Stimulated activated CD4-positive, alpha-beta T cell treated with anti-CD3 and anti-CD28 coated beads, Interleukin-1b, Interleukin-23, amount 100 ng/mL, for 24 hours (primary cell): Measurements from ENCODE around the gene MAPKAPK2.

ENCODE experiments used
- DNase-seq, 4 experiments: peaks; one replicate each; pipeline ENCODE4 v3.0.0-alpha.2; 2020; ENCODE audit warnings: low read depth in 4 of 4, low spot score in 1 of 4

The MAPKAPK2 gene

DNA sequence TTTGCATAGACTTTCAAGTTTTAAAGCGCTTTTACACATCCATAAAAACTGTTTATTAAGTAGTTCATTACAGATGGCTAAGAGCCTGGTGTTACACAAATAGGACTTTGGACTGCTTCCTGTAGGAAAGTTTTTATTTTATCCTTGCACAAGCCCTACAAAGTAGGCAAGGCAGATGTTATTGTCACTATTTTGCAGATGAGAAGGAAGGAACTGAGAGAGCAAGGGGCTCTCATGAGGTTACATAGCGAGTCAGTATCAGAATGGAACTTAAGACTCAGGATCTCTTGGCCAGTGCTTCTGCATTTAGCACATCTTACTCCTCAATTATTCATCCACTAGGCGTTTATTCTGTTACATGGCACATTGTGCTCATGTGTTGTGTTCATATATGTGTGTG lies 2.6 kb upstream of the MAPKAPK2 start:
- no peak for DNase-seq

DNA sequence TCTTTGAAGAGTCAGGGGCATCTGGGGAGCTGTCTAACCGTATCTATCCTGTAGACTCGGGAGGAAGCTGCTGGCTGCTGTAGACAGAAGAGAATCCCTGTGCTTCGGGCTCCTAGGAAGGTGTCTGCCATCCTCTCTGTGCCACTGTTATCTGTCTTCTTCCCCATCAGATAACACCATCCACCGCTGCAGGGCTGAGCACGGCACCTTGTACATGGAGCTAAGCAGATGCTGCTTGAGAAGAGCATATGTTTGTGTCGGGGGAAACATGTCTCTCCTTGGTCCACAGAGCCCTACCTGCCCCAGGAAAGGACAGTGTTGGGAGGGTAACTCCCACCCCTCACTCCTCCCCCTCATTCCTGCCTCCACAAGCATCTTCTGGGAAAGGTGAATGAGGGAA lies 1.4 kb upstream of the MAPKAPK2 start:
- DNase-seq: no peak

DNA sequence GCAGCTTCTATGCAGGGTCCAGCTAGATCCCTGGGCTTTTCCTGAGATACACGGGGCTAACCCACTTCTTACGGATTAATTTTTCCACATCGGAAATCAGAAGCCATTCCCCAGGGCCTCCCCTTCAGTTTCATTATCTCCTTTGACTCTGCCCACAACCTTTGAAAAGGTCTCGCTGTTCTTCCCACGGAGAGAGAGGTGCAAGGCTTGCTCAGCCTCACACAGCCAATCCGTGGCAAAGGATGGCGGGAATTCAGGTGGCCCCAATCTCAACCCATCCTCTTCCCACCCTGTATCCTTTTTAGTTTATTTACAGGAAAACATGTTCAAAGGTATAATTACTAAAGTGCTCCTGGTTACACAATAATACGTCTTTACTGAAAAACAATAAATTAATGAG lies 702 bp upstream of the MAPKAPK2 start:
- DNase-seq: no peak

DNA sequence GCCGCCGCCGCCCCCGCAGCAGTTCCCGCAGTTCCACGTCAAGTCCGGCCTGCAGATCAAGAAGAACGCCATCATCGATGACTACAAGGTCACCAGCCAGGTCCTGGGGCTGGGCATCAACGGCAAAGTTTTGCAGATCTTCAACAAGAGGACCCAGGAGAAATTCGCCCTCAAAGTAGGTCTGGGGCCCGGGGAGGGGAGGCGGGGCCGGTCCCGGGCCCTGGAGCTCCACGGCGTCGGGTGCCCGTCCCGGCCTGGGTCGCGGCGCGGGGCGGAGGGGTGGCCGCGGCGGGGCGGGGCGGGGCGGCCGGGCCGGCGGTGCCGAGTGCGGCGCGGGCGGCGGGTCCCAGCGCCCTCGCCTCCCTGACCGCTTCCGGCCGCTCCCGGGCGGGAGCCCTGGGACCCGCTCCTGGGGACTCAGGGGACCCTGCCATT lies 646 bp downstream of the MAPKAPK2 start:
- DNase-seq: peak in 1 of 4 experiments; percentile 28

DNA sequence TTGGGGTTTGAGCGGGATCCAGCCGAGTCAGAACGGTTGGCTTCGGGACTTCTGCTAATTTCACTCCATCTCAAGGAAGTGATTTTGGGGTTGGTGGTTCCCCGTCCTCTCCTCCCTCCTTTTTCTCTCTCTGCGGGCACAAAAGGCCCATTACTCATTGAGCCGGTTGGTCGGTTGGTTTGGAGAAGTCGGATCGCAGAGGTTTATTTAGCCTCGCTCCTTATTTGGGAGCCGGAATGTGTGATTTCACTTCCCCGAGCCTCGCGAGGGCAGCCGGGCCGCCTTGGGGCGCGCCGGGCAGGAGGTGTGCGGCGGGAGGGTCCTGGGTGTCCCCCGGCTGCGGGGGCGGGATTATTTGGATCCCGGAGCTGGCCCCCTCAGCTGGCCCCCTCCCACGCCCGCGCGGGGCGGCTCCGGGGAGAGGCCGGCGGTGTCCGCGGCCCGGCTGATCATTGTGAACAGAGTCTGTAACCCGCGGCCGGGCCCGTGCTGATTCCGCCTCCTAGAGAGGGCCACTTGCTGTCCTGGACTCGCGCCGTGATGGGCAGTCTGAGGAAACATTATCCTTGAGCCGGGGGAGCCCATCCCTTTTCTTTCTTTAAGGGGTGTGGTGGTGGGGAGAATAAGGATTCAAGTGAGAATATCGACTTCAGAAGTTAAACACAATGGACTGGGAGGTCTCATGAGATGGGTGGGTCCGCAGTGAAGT lies 1.2 kb downstream of the MAPKAPK2 start:
- DNase-seq: no peak

DNA sequence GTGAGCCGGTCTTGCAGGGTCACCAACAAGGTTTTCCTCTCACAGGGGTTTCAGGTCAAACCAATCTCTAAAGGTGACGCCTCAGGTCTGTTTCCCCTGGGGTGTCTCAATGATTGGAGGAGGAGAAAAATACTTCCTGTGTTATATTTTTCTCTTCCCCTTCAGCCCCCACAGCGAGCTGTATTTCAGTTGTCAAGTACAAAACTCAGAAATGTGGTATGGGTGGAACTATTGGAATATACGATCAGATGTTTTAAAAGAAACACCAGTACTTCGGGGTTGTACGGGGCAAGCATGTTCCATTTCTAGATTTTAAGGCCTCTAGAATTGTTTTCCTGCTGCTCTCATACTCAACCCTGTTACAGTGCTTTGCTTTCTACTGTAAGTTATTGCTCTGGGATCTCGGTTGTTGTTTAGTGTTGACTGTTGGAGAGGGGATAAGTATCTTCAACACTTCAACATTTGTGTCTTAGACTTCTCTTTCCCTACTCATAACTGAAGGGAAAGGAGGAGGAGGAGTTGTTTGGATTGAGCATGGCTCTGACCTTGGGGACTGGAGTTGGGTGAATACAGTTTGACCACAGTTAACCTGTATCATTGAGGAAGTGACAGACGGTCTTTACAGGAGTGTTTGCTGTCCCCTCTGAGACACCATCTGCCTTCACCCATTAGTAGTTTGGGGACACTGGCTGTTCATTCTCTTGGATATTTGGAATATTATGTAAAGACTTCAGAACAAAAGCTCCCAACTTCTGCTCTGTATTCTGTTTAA lies 2.0 kb downstream of the MAPKAPK2 start:
- no peak for DNase-seq

DNA sequence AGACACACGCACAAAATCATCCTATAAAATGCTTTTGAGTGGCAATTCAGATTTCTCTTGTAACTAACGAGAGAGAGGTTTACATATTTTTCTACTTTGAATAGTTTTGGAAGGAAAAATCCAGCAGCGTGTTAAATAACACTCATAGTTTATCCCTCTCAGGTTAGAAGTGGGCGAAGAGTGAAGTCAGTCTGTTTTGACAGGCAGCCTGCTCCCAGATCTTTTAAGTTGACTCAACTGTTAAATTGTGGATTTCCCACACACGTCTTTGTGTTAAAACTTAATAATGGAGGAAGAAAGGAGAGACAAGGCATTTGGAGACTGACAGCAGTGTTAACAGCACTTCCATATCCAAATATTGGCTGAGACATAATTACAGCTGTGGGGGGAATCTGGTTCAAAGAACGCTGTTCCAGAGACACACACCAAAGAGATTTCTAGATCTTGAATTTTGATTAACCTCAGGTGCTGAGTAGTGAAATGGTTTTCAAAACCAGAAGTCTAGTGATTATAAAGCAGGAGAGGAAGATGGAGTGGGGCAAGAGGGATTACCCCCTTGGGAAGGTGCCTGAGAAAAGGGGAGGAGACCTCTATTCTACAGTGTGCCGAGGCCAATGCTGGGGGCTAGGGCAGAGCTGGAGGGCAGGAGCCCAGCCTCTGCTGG lies 2.7 kb downstream of the MAPKAPK2 start:
- no peak for DNase-seq

GRCh38 chr1:206687915-206688442 lies 3.3 kb downstream of the MAPKAPK2 start:
- DNase-seq: no peak

DNA sequence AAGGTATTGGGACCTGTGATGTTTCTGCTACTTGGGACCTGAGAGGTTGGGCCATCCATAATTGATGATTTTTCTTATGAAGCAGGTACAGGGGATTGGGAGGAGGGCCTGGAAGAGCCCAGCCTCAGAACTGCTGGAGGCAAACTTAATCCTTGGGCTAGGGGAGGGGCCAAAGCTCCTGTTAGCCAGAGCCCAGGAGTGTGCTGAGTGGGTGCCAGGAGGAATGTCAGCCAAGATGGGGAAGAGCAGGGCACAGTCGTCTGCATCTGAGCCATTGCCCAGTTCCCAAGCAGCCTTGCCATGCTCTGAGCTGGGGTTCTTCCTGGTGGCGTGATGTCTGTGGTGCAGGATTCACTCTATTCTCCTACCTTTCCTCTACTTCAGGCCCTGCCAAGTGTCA lies 5.8 kb downstream of the MAPKAPK2 start:
- no peak for DNase-seq

DNA sequence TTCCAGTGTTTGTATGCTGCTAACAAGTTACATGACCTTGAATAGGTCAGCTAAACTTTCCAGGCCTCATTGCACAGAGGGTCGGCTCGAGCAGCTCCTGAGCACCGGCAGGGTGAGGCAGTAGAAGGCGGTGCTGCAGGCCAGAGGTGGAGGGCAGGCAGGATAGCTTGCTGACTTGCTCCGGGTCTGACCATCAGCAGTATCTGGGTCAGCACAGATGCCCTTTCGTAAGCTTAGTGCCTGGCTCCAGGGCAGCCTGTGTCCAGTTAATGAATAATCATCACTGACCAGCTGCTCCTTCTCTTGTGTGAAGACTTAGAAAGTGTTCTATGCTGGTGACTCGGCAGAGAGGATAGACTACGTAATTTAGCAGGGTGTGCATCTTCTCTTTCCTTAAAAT lies 6.9 kb downstream of the MAPKAPK2 start:
- no peak for DNase-seq

- no peak for DNase-seq
Measured at GRCh38 chr1:206693029-206693428, 8.3 kb downstream of the MAPKAPK2 start.

- DNase-seq: no peak
Measured at GRCh38 chr1:206693592-206693991, 8.9 kb downstream of the MAPKAPK2 start.

- DNase-seq: no peak
Measured at GRCh38 chr1:206694171-206695124, 9.7 kb downstream of the MAPKAPK2 start.

DNA sequence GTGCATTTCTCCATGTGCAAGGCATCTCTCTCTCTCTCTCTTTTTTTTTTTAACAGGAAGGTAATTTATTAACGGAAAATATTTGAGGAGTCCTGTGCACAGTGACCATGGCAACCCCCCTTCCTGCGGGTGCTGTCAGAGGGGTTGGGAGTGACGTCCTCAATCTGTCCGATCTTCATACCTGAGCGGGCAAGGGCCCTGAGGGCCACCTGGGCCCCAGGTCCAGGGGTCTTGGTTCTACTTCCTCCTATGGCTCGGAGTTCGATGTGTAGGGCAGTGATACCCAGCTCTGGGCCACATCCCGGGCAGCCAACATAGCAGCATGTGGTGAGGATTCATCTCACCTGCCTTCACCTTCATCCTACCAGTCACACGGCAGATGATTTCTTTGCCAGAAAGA lies 11.0 kb downstream of the MAPKAPK2 start:
- DNase-seq: no peak

DNA sequence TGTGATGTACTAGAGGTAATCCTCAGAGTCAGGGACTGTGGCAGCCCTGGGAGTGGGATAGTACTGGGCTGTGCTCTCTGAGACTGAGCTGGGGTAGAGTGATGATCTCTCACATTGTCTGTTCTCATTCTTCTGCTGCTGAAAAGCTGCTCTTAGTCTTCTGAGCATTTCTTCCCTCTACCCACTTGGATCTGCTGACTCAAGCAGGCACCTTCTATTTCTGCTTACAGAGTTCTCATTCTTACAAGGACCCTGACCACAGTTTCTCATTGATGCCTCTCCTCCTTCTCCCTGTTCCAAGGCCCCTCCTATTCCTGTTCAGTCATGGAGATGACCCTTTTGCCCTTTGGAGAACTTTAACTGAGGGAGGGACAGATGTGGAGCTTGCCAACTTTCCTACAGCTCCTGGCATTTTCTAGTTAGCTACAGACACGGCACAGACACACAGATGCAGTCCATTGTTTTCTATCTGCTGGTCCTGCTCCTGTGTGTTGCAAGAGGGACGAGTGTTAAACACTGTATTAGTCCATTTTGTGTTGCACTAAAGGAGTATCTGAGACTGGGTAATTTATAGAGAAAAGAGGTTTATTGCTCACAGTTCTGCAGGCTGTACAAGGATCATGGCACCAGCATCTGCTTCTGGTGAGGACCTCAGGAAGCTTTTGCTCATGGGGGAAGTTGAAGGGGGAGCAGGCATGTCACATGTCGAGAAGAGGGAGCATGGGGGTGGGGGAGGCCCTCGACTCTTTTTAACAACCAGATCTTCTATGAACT lies 12.3 kb downstream of the MAPKAPK2 start:
- no peak for DNase-seq

- DNase-seq: no peak
Measured at GRCh38 chr1:206698011-206698410, 13.3 kb downstream of the MAPKAPK2 start.

- DNase-seq: no peak
Measured at GRCh38 chr1:206699000-206699586, 14.4 kb downstream of the MAPKAPK2 start.

GRCh38 chr1:206699626-206700025 lies 14.9 kb downstream of the MAPKAPK2 start:
- no peak for DNase-seq

DNA sequence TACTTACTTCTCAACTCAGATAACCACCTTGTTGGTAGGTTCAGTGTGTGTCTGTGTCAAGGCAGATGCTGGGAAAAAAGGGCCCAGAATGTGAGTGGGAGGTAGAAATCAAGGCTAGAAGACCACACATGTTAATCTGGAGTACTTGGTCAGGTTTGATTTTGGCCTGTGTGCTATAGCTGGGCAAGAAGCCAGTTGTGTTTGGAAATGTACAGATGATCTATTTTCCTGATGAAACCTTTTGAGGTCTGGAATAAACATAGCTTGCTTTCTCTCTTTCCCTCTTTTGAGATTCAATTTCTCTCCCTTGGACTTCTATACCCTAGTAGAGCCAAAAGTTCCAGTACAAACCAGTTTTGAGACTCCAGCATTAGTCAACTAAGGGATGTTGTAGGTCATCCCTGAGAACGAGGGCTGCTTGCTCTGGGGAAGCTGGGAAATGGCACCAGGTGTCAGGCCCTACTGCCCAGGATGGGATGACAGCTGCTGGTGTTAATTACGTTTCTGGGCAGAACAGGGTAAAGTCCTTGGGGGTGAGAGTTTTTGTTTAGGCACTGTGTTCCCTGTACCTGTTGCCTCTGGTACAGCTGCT lies 15.8 kb downstream of the MAPKAPK2 start:
- no peak for DNase-seq
